H1 (cell line): ENCODE results near the gene PAPOLA. TPM values are rescaled to one million over a fixed set of nuclear protein-coding genes. Genes with fewer than 3 reads are reported as not detected.

ENCODE experiments used
- CTCF ChIA-PET: fragments of 300-600 bp; sonication (Branson Sonifier 250); formaldehyde crosslinking; loops from one replicate; lab custom pipeline; 2021; ENCODE audit not compliant: partially characterized antibody; lab: Charles Lee
- POLR2A ChIA-PET: fragments of 300-600 bp; sonication (Branson Sonifier 250); formaldehyde crosslinking; loops from one replicate; lab custom pipeline; 2021; ENCODE audit warnings: inconsistent platforms; ENCODE audit not compliant: partially characterized antibody; lab: Charles Lee
- DNase-seq, 2 experiments: peaks; one replicate each; pipeline versions ENCODE4 v3.0.0 to v3.0.0-alpha.2; 2010 to 2022; ENCODE audit warnings: low spot score in 2 of 2, low read depth in 1 of 2, mixed read lengths in 1 of 2
- FAIRE-seq: peaks from 2 replicates; lab custom pipeline; 2011; peaks lifted over from hg19 to GRCh38; lab: Jason Lieb, UNC
- H2AFZ ChIP-seq: 2 replicates; pipeline ENCODE4 v1.8.1; 2012; ENCODE audit warnings: low read length, inconsistent platforms
- H2AK5ac ChIP-seq: 2 replicates; pipeline ENCODE4 v1.6.1; 2013; ENCODE audit warnings: low read depth, low read length
- H2BK120ac ChIP-seq: replicated peaks from 2 replicates; pipeline ENCODE3; 2013; ENCODE audit warnings: low read depth, low read length, inconsistent platforms
- H2BK12ac ChIP-seq: 2 replicates; pipeline ENCODE4 v1.6.1; 2013; ENCODE audit warnings: low read depth, low read length
- H2BK15ac ChIP-seq: 2 replicates; pipeline ENCODE4 v1.6.1; 2013; ENCODE audit warnings: low read length
- H2BK20ac ChIP-seq: 2 replicates; pipeline ENCODE4 v1.6.1; 2013; ENCODE audit warnings: low read length
- H2BK5ac ChIP-seq: 2 replicates; pipeline ENCODE4 v1.6.1; 2013; ENCODE audit warnings: low read depth, low read length
- H3K14ac ChIP-seq: 2 replicates; pipeline ENCODE4 v1.6.1; 2013; ENCODE audit warnings: inconsistent platforms; ENCODE audit not compliant: insufficient read length
- H3K18ac ChIP-seq: 2 replicates; pipeline ENCODE4 v1.6.1; 2013; ENCODE audit warnings: low read length; ENCODE audit errors: extremely low read depth
- H3K23ac ChIP-seq: 2 replicates; pipeline ENCODE4 v1.6.1; 2013; ENCODE audit warnings: inconsistent platforms; ENCODE audit not compliant: insufficient read length
- H3K23me2 ChIP-seq: 2 replicates; pipeline ENCODE4 v1.6.1; 2013; ENCODE audit warnings: low read depth, low read length
- H3K27ac ChIP-seq: 2 replicates; pipeline ENCODE4 v1.6.1; 2011; ENCODE audit warnings: low read depth, low read length, inconsistent platforms
- H3K27me3 ChIP-seq, 4 experiments: replicated peaks in 1 of 4; 1 replicate in 1 of 4; 2 replicates in 3 of 4; pipeline versions ENCODE4 v1.6.1 to v1.8.1; 2011 to 2013; ENCODE audit warnings: low read length in 3 of 4, mild to moderate bottlenecking in 3 of 4, inconsistent platforms in 2 of 4, mixed read lengths in 2 of 4, moderate library complexity in 1 of 4; ENCODE audit not compliant: control insufficient read depth in 3 of 4, insufficient read depth in 3 of 4; ENCODE audit errors: extremely low read depth in 1 of 4
- H3K36me3 ChIP-seq, 4 experiments: 2 replicates each; pipeline versions ENCODE4 v1.6.1 to v1.8.1; 2011 to 2013; ENCODE audit warnings: mild to moderate bottlenecking in 4 of 4, low read length in 3 of 4, moderate library complexity in 2 of 4, control low read depth in 1 of 4, inconsistent platforms in 1 of 4; ENCODE audit not compliant: insufficient read depth in 4 of 4, control insufficient read depth in 2 of 4
- H3K4ac ChIP-seq: replicated peaks from 2 replicates; pipeline ENCODE3; 2013; ENCODE audit warnings: low read length, low read depth, mixed read lengths, inconsistent platforms; ENCODE audit not compliant: insufficient read length
- H3K4me1 ChIP-seq, 4 experiments: replicated peaks in 1 of 4; 1 replicate in 1 of 4; 2 replicates in 3 of 4; pipeline versions ENCODE4 v1.6.1 to v1.8.1; 2011 to 2013; ENCODE audit warnings: low read length in 3 of 4, inconsistent platforms in 2 of 4, mixed read lengths in 1 of 4; ENCODE audit not compliant: insufficient read depth in 4 of 4, control insufficient read depth in 3 of 4
- H3K4me2 ChIP-seq, 2 experiments: 2 replicates each; pipeline versions ENCODE4 v1.6.1 to v1.8.1; 2011 to 2013; ENCODE audit warnings: low read depth in 2 of 2, low read length in 2 of 2, control low read depth in 1 of 2, inconsistent platforms in 1 of 2, mild to moderate bottlenecking in 1 of 2; ENCODE audit not compliant: insufficient read depth in 1 of 2
- H3K4me3 ChIP-seq, 4 experiments: fragments of 200-600, 300-600 bp in 1 of 4; sonication (generic), shearing (Covaris generic), sonication (Bioruptor Twin) in 1 of 4; 2 replicates each; pipeline versions ENCODE4 v1.5.1 to v1.8.1; 2011 to 2016; ENCODE audit warnings: low read length in 4 of 4, low read depth in 3 of 4, control low read depth in 2 of 4, inconsistent platforms in 2 of 4, mild to moderate bottlenecking in 2 of 4, mixed read lengths in 1 of 4, moderate library complexity in 1 of 4; ENCODE audit not compliant: insufficient read depth in 2 of 4; ENCODE audit errors: extremely low read depth in 1 of 4
- H3K56ac ChIP-seq: replicated peaks from 2 replicates; pipeline ENCODE3; 2013; ENCODE audit warnings: low read depth, mild to moderate bottlenecking, mixed read lengths, low read length, inconsistent platforms; ENCODE audit not compliant: insufficient read length
- H3K79me1 ChIP-seq: 2 replicates; pipeline ENCODE4 v1.6.1; 2013; ENCODE audit warnings: low read depth, low read length, control low read depth
- H3K79me2 ChIP-seq, 2 experiments: 2 replicates each; pipeline versions ENCODE4 v1.6.1 to v1.8.1; 2012 to 2013; ENCODE audit warnings: low read length in 2 of 2, mild to moderate bottlenecking in 2 of 2, inconsistent platforms in 1 of 2; ENCODE audit not compliant: insufficient read depth in 2 of 2, control insufficient read depth in 1 of 2
- H3K9ac ChIP-seq, 4 experiments: replicated peaks in 1 of 4; 1 replicate in 1 of 4; 2 replicates in 3 of 4; pipeline versions ENCODE4 v1.6.1 to v1.8.1; 2011 to 2013; ENCODE audit warnings: low read depth in 3 of 4, low read length in 3 of 4, control low read depth in 2 of 4, mild to moderate bottlenecking in 2 of 4, moderate library complexity in 2 of 4, inconsistent platforms in 1 of 4; ENCODE audit errors: extremely low read depth in 1 of 4
- H3K9me3 ChIP-seq, 2 experiments: 2 replicates each; pipeline versions ENCODE4 v1.6.1 to v1.8.1; 2012 to 2013; ENCODE audit warnings: mild to moderate bottlenecking in 2 of 2, moderate library complexity in 2 of 2, control low read depth in 1 of 2, inconsistent platforms in 1 of 2, low read depth in 1 of 2, low read length in 1 of 2, mixed read lengths in 1 of 2; ENCODE audit not compliant: insufficient read depth in 2 of 2
- H4K20me1 ChIP-seq, 2 experiments: replicated peaks in 1 of 2; 2 replicates each; pipeline versions ENCODE3 to v1.8.1; 2011 to 2013; ENCODE audit warnings: inconsistent platforms in 2 of 2, low read length in 2 of 2, mild to moderate bottlenecking in 1 of 2; ENCODE audit not compliant: insufficient read depth in 2 of 2, control insufficient read depth in 1 of 2
- H4K5ac ChIP-seq: 2 replicates; pipeline ENCODE4 v1.6.1; 2013; ENCODE audit warnings: low read length, low read depth, mixed read lengths, inconsistent platforms; ENCODE audit not compliant: insufficient read length
- H4K8ac ChIP-seq: 2 replicates; pipeline ENCODE4 v1.8.0; 2013; ENCODE audit warnings: mild to moderate bottlenecking, moderate library complexity, low read length, inconsistent platforms; ENCODE audit not compliant: insufficient read depth; ENCODE audit errors: extremely low read depth
- H4K91ac ChIP-seq: replicated peaks from 2 replicates; pipeline ENCODE3; 2013; ENCODE audit warnings: low read length, mixed read lengths, inconsistent platforms; ENCODE audit not compliant: insufficient read length
- ASH2L ChIP-seq: fragments of 200-600, 300-600 bp; sonication (generic); IDR thresholded peaks from one replicate; pipeline ENCODE4 v1.7.1; 2017; ENCODE audit warnings: low read length
- CEBPB ChIP-seq: IDR thresholded peaks from 2 replicates; pipeline ENCODE4 v1.6.1; 2012; ENCODE audit warnings: low read depth, low read length
- EZH2 ChIP-seq: fragments of 200-600 bp; sonication (generic); IDR thresholded peaks from 2 replicates; pipeline ENCODE4 v1.7.1; 2012; ENCODE audit warnings: low read depth, mild to moderate bottlenecking, moderate library complexity, low read length, inconsistent platforms; ENCODE audit not compliant: severe bottlenecking
- FOSL1 ChIP-seq: IDR thresholded peaks from 2 replicates; pipeline ENCODE4 v1.6.1; 2011; ENCODE audit warnings: mild to moderate bottlenecking, low read depth, low read length, moderate library complexity; ENCODE audit not compliant: insufficient read depth
- HDAC6 ChIP-seq: IDR thresholded peaks from one replicate; pipeline ENCODE4 v1.7.1; 2012; ENCODE audit warnings: low read depth, mild to moderate bottlenecking, inconsistent platforms, low read length, moderate library complexity
- NRF1 ChIP-seq: IDR thresholded peaks from 2 replicates; pipeline ENCODE4 v1.6.1; 2011; ENCODE audit warnings: mild to moderate bottlenecking, low read depth, low read length, improper control_type of control experiment
- POLR2AphosphoS5 ChIP-seq: IDR thresholded peaks from 2 replicates; pipeline ENCODE4 v1.6.1; 2011; ENCODE audit warnings: low read depth, low read length
- RFX5 ChIP-seq: IDR thresholded peaks from 2 replicates; pipeline ENCODE4 v1.6.1; 2011; ENCODE audit warnings: low read depth, low read length, improper control_type of control experiment, borderline replicate concordance
- RNF2 ChIP-seq: fragments of 200-900, 300-1000 bp; sonication (generic); IDR thresholded peaks from 2 replicates; pipeline ENCODE4 v1.7.1; 2016; ENCODE audit warnings: borderline replicate concordance, low read depth, mild to moderate bottlenecking, antibody characterized with exemption, low read length; ENCODE audit not compliant: poor library complexity, severe bottlenecking; ENCODE audit errors: missing control alignments
- SIRT6 ChIP-seq: IDR thresholded peaks from one replicate; pipeline ENCODE4 v1.7.1; 2012; ENCODE audit warnings: low read length, inconsistent platforms
- SIX5 ChIP-seq: IDR thresholded peaks from 2 replicates; pipeline ENCODE4 v1.6.1; 2011; ENCODE audit warnings: mild to moderate bottlenecking, low read depth, low read length
- SP4 ChIP-seq: IDR thresholded peaks from 2 replicates; pipeline ENCODE4 v1.6.1; 2012; ENCODE audit warnings: low read length, inconsistent platforms
- TCF12 ChIP-seq: IDR thresholded peaks from 2 replicates; pipeline ENCODE4 v1.6.1; 2011; ENCODE audit warnings: low read depth, mild to moderate bottlenecking, low read length
- ZNF274 ChIP-seq: IDR thresholded peaks from 2 replicates; pipeline ENCODE4 v1.7.0; 2012; ENCODE audit warnings: low read length, borderline replicate concordance; ENCODE audit errors: extremely low read depth
- WGBS, 2 experiments: shearing (Covaris generic) in 1 of 2; methylation state at CpG; one replicate each; pipeline versions ENCODE4 v1.1.6 to v1.1.7; 2013 to 2015; ENCODE audit warnings: low lambda C conversion rate in 2 of 2, mixed read lengths in 2 of 2, inconsistent platforms in 1 of 2, low coverage in 1 of 2, missing lambda C conversion rate in 1 of 2; ENCODE audit not compliant: insufficient replicate concordance in 2 of 2, insufficient coverage in 1 of 2, insufficient read length in 1 of 2; ENCODE audit errors: extremely low coverage in 1 of 2, missing lambda C conversion rate in 1 of 2; 5-methylcytosine and 5-hydroxymethylcytosine counted together
- polyA plus RNA-seq, 7 experiments: library from polyadenylated mRNA; depleted of rRNA in 3 of 7; stranded (reverse) in 5 of 7; unstranded in 2 of 7; fragments of >200 nt in 5 of 7; fragments of 200-250 nt in 2 of 7; gene quantifications; 1 replicate in 5 of 7; 2 replicates in 1 of 7; 4 replicates in 1 of 7; pipeline versions ENCODE4 v1.2.1 to v1.2.3, GENCODE V29; 2011 to 2013; ENCODE audit warnings: missing spikeins in 2 of 7, mixed read lengths in 2 of 7
- total RNA-seq: library from RNA; stranded (reverse); fragmentation: NEBNext Ultra II Directional; extraction: Animal tissue kit (Norgen Biotek cat#: 25700); gene quantifications from 2 replicates; pipeline ENCODE4 v1.2.1, GENCODE V29; 2021
- TF ChIP-seq, protein P1 (sequence below): IDR thresholded peaks from 2 replicates; pipeline ENCODE4 v1.6.1; 2011; ENCODE audit warnings: low read depth, mild to moderate bottlenecking, low read length; ENCODE audit not compliant: insufficient read depth

The PAPOLA gene
- total and polyA plus RNA-seq, 2 of the 8 experiments (the other 6 are each of a cell fraction or from before 2014, with no cell fraction given): 163 to 239 TPM

DNA sequence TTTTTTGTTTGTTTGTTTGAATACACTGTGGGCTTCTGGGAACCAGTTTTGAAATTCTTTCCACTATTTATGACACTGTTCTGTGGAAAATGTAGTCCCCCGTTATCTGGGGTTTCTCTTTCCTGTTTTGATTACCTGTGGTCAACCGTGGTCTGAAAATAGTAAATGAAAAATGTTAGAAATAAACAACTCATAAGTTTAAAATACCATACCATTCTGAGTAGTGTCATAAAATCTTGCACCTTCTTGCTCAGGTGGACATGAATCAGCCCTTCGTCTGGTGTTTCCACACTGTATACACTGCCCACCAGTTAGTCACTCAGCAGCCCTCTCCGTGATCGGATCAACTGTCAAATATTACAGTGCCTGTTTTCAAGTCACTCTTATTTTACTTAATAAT, 5.1 kb upstream of the PAPOLA start:
- CTCF ChIA-PET: no interaction called here
- TF ChIP-seq HDAC6: no peak
- TF ChIP-seq EZH2: no peak
- no peak for TF ChIP-seq SIX5
- TF ChIP-seq SIRT6: no peak
- no peak for TF ChIP-seq NRF1
- TF ChIP-seq CEBPB: no peak
- no peak for TF ChIP-seq FOSL1
- no peak for TF ChIP-seq SP4
- no peak for TF ChIP-seq RNF2
- TF ChIP-seq ASH2L: no peak
- no peak for TF ChIP-seq RFX5
- TF ChIP-seq, protein P1, sequence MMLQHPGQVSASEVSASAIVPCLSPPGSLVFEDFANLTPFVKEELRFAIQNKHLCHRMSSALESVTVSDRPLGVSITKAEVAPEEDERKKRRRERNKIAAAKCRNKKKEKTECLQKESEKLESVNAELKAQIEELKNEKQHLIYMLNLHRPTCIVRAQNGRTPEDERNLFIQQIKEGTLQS: no peak
- no peak for TF ChIP-seq TCF12
- TF ChIP-seq ZNF274: no peak
- no peak for TF ChIP-seq POLR2AphosphoS5

More for the DNA sequence above, 5.1 kb upstream of the PAPOLA start:
- H2BK120ac ChIP-seq: no peak overlapping the region
- H3K9ac ChIP-seq: no peak overlapping the region
- H2BK15ac ChIP-seq: no peak overlapping the region
- H3K23me2 ChIP-seq: peaks cover 6% of the 10 kb centered on the region
- no peak overlapping the region for H2AFZ ChIP-seq
- no peaks in the 10 kb centered on the region for H3K9me3 ChIP-seq
- H3K27me3 ChIP-seq: no peaks in the 10 kb centered on the region
- H3K79me1 ChIP-seq: 0 out of 2 replicates have a peak, but pooled peaks cover 3% of the 10 kb centered on the region
- no peaks in the 10 kb centered on the region for H3K36me3 ChIP-seq
- 93% methylated on average over 5 of the region's 5 CpGs; no CpG with 5 or more reads in 1 of the 2 experiments for WGBS, 2 experiments
- H4K5ac ChIP-seq: no peak overlapping the region
- no peak overlapping the region for H2BK20ac ChIP-seq
- H2AK5ac ChIP-seq: no peak overlapping the region
- DNase-seq: no peak
- H2BK5ac ChIP-seq: no peak overlapping the region
- H3K79me2 ChIP-seq: peaks cover 0 to 10% of the 10 kb centered on the region in 2 experiments; a peak in 1 of 4 replicates
- no peak overlapping the region for H3K4ac ChIP-seq
- H3K4me3 ChIP-seq: no peak overlapping the region
- peaks cover 0 to 2% (median 0%) of the 10 kb centered on the region in 4 experiments; a peak in 1 of 7 replicates for H3K4me1 ChIP-seq
- H3K18ac ChIP-seq: no peak overlapping the region
- no peak overlapping the region for H4K91ac ChIP-seq
- no peaks in the 10 kb centered on the region for H4K20me1 ChIP-seq
- FAIRE-seq: no peak
- no peak overlapping the region for H3K4me2 ChIP-seq
- POLR2A ChIA-PET: no interaction called here
- H3K14ac ChIP-seq: no peak overlapping the region
- no peak overlapping the region for H4K8ac ChIP-seq
- no peak overlapping the region for H2BK12ac ChIP-seq
- H3K23ac ChIP-seq: no peak overlapping the region
- no peak overlapping the region for H3K27ac ChIP-seq
- no peak overlapping the region for H3K56ac ChIP-seq
